ENCODE measurements around the gene TNFRSF1A. TPM values are rescaled to one million over a fixed set of nuclear protein-coding genes. Genes with fewer than 3 reads are reported as not detected.

Gene TNFRSF1A
- total and polyA plus RNA-seq, 4 donors: 36.9 to 144 (median 88.4) TPM

- TF ChIP-seq GABPA (IDR thresholded peaks at IDR 0.05 in 1 of 2, conservative IDR thresholded peaks at IDR 0.05 in 1 of 2) (no peak), ATF3 (IDR thresholded peaks at IDR 0.05) (no peak), YY1 (IDR thresholded peaks at IDR 0.05) (no peak), FOXA1 (IDR thresholded peaks at IDR 0.05) (no peak)
Measured at GRCh38 chr12:6386491-6386890, 44.6 kb upstream of the TNFRSF1A start (continued).

GRCh38 chr12:6386038-6386437 lies 44.2 kb upstream of the TNFRSF1A start:
- H3K27ac ChIP-seq (ENCODE audit: low read depth in 1 of 2, low read length in 2 of 2): no peak overlapping the region
- TF ChIP-seq YY1 (IDR thresholded peaks at IDR 0.05) (no peak), NR2F2 (IDR thresholded peaks at IDR 0.05) (no peak), FOXA2 (IDR thresholded peaks at IDR 0.05) (no peak), GABPA (IDR thresholded peaks at IDR 0.05 in 1 of 2, conservative IDR thresholded peaks at IDR 0.05 in 1 of 2) (no peak), ATF3 (IDR thresholded peaks at IDR 0.05) (no peak), ZBTB33 (IDR thresholded peaks at IDR 0.05) (no peak), RXRA (IDR thresholded peaks at IDR 0.05) (no peak), SP1 (IDR thresholded peaks at IDR 0.05) (no peak), FOXA1 (IDR thresholded peaks at IDR 0.05) (no peak), RAD21 (IDR thresholded peaks at IDR 0.05) (no peak), REST (IDR thresholded peaks at IDR 0.05) (no peak), JUND (IDR thresholded peaks at IDR 0.05) (no peak), EGR1 (IDR thresholded peaks at IDR 0.05; ENCODE audit: low read depth in 2 of 2) (no peak)
- H3K27me3 ChIP-seq (ENCODE audit: control insufficient read depth in 4 of 4, insufficient read depth in 4 of 4, low read length in 3 of 4): no peaks in the 10 kb centered on the region
- H3K9ac ChIP-seq (ENCODE audit: low read depth in 1 of 2, low read length in 2 of 2): no peak overlapping the region
- DNase-seq (ENCODE audit: low spot score): no peak
- peaks cover 13 to 34% (median 23%) of the 10 kb centered on the region in 4 donors for H3K4me1 ChIP-seq (ENCODE audit: control insufficient read depth in 4 of 4, insufficient read depth in 4 of 4, low read length in 3 of 4)
- peaks cover 26 to 35% (median 32%) of the 10 kb centered on the region in 4 donors for H3K36me3 ChIP-seq (ENCODE audit: control insufficient read depth in 4 of 4, insufficient read depth in 3 of 4, low read depth in 1 of 4, low read length in 3 of 4)
- WGBS: 90% methylated on average over 11 of the region's 11 CpGs
- H3K4me3 ChIP-seq (ENCODE audit: low read depth in 1 of 3, low read length in 3 of 3): no peak overlapping the region
- H3K9me3 ChIP-seq (ENCODE audit: control insufficient read depth in 4 of 4, low read length in 3 of 4): no peaks in the 10 kb centered on the region

Measured in liver (tissue), 9 donors.